ENCODE measurements around the gene TPM3.
"Not testable (repeated sequence)": the region's sequence is repeated elsewhere in the genome, so short reads cannot be mapped to it uniquely, and the experiment has no call there.

TPM3 gene

GRCh38 chr1:154191990-154192461 lies at the start of gene TPM3:
Gene TPM3 (minus strand): TSS chr1:154192100. CDS start chr1:154192018, 82 bp downstream.
- Histone ChIP-seq H3K27ac (peak within 1 kb of the TSS; percentile 71), H3K27me3 (no peaks in the 10 kb centered on the region), H3K4me3 (0 out of 2 replicates have a peak within 1 kb of the TSS, but pooled peaks have one; percentile 2), H3K4me1 (peaks cover 19% of the 10 kb centered on the region), H3K9ac (peak within 1 kb of the TSS; percentile 44; the same call in 1 of the 2 replicates), H3K36me3 (no peaks in the 10 kb centered on the region), H4K20me1 (no peaks in the 10 kb centered on the region), H3K9me3 (no peaks in the 10 kb centered on the region), H3K4me2 (peak within 1 kb of the TSS; percentile 73)
- no peak for TF ChIP-seq Cebpa-rat (IDR thresholded peaks at IDR 0.05)

DNA sequence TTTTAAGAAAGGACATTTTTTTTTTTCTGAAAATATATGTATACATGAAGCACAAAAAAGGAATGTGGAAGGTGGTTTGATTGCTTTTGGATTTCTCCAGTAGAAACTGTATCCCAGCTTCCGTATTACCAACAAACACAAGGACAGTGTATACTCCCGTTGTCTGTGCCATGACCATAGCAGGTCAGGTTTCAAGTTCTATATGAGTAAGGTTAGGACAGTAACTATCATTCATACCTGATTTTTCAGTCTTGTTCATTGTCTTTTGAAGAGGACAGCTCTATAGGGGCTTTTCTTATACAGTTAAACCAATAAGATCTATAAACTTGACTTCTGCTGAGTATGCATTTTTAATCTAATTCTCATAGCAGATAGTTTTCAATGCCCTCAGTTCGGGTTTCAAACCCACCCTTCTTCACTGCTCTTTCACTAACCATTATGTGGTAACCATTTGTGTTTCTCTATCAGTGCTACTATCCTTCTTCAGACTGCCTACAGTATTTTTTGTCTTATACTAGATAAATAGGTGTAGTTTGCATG lies 48.5 kb upstream of the TPM3 start:
- no peaks in the 10 kb centered on the region for H3K4me1 ChIP-seq

GRCh38 chr1:154239491-154239890 lies 47.6 kb upstream of the TPM3 start:
- peaks cover 100% of the 10 kb centered on the region for H4K20me1 ChIP-seq
- no peak for TF ChIP-seq Cebpa-rat (IDR thresholded peaks at IDR 0.05)

More for the DNA sequence above, 48.5 kb upstream of the TPM3 start:
- H3K27ac ChIP-seq: no peak overlapping the region
- H3K9me3 ChIP-seq: no peaks in the 10 kb centered on the region
- H3K4me3 ChIP-seq: no peak overlapping the region
- H3K9ac ChIP-seq: no peak overlapping the region
- no peaks in the 10 kb centered on the region for H3K27me3 ChIP-seq
- no peak overlapping the region for H3K4me2 ChIP-seq
- no peak for TF ChIP-seq Cebpa-rat (IDR thresholded peaks at IDR 0.05)
- H4K20me1 ChIP-seq: peaks cover 99% of the 10 kb centered on the region
- peaks cover 100% of the 10 kb centered on the region for H3K36me3 ChIP-seq

GRCh38 chr1:154237880-154238506 lies 46.1 kb upstream of the TPM3 start:
- H3K27ac ChIP-seq: no peak overlapping the region
- H3K9ac ChIP-seq: no peak overlapping the region
- H3K36me3 ChIP-seq: peaks cover 100% of the 10 kb centered on the region
- no peaks in the 10 kb centered on the region for H3K9me3 ChIP-seq
- peaks cover 100% of the 10 kb centered on the region for H4K20me1 ChIP-seq
- H3K27me3 ChIP-seq: no peaks in the 10 kb centered on the region
- H3K4me2 ChIP-seq: no peak overlapping the region
- TF ChIP-seq Cebpa-rat (IDR thresholded peaks at IDR 0.05): no peak
- no peak overlapping the region for H3K4me3 ChIP-seq
- H3K4me1 ChIP-seq: no peaks in the 10 kb centered on the region

More at GRCh38 chr1:154239491-154239890, 47.6 kb upstream of the TPM3 start:
- H3K9me3 ChIP-seq: no peaks in the 10 kb centered on the region
- no peak overlapping the region for H3K9ac ChIP-seq
- H3K4me1 ChIP-seq: no peaks in the 10 kb centered on the region
- H3K36me3 ChIP-seq: peaks cover 100% of the 10 kb centered on the region
- no peaks in the 10 kb centered on the region for H3K27me3 ChIP-seq
- no peak overlapping the region for H3K27ac ChIP-seq
- H3K4me2 ChIP-seq: no peak overlapping the region
- H3K4me3 ChIP-seq: no peak overlapping the region

DNA sequence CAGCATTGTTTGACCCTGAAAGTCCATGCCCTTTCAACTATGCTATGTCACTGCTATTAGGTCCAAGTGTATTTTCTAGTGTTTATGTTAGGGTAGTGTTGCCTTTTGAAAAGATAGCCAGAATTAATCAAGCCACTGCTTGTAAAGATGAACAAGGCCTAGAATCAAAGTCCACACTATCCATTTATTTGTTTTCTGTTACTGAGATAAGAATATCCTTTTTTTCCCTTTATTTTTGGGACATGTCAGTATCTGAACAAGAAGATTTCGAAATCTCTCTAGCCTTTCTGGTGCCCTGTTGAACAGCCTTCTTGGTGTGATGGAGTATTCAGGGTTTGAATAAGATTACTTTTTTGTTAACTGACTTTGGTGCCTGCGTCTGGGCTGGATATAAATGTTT lies 45.5 kb upstream of the TPM3 start:
- Histone ChIP-seq H3K4me3 (no peak overlapping the region), H3K9me3 (no peaks in the 10 kb centered on the region), H3K4me1 (no peaks in the 10 kb centered on the region), H3K36me3 (peaks cover 100% of the 10 kb centered on the region), H3K27ac (no peak overlapping the region), H4K20me1 (peaks cover 100% of the 10 kb centered on the region), H3K27me3 (no peaks in the 10 kb centered on the region), H3K4me2 (no peak overlapping the region), H3K9ac (no peak overlapping the region)
- TF ChIP-seq Cebpa-rat (IDR thresholded peaks at IDR 0.05): no peak

- Histone ChIP-seq H3K36me3 (peaks cover 100% of the 10 kb centered on the region), H4K20me1 (peaks cover 100% of the 10 kb centered on the region), H3K9ac (no peak overlapping the region), H3K9me3 (no peaks in the 10 kb centered on the region), H3K27me3 (no peaks in the 10 kb centered on the region), H3K4me2 (no peak overlapping the region), H3K4me3 (no peak overlapping the region), H3K27ac (no peak overlapping the region), H3K4me1 (no peaks in the 10 kb centered on the region)
- TF ChIP-seq Cebpa-rat (IDR thresholded peaks at IDR 0.05): no peak
Measured at GRCh38 chr1:154236855-154237254, 45.0 kb upstream of the TPM3 start.

DNA sequence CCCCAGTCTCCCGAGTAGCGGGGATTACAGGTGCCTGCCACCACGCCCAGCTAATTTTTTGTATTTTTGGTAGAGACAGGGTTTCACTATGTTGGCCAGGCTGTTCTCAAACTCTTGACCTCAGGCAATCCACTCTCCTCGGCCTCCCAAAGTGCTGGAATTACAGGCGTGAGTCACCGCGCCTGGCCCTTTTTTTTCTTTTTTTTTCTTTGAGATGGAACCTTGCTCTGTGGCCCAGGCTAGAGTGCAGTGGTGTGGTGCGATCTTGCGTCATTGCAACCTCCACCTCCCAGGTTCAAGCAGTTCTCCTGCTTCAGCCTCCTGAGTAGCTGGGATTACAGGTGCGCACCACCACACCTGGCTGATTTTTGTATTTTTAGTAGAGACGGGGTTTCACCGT lies 41.2 kb upstream of the TPM3 start:
- Histone ChIP-seq H3K36me3 (peaks cover 100% of the 10 kb centered on the region), H4K20me1 (peaks cover 100% of the 10 kb centered on the region)
- H3K4me2 ChIP-seq, H3K27ac ChIP-seq, H3K4me3 ChIP-seq, H3K27me3 ChIP-seq, H3K9ac ChIP-seq, H3K4me1 ChIP-seq, H3K9me3 ChIP-seq: not testable (repeated sequence)

- H3K9me3 ChIP-seq, H3K9ac ChIP-seq, H3K4me1 ChIP-seq, H3K27me3 ChIP-seq, H3K27ac ChIP-seq, H3K4me2 ChIP-seq, H3K4me3 ChIP-seq: not testable (repeated sequence)
- Histone ChIP-seq H3K36me3 (peaks cover 100% of the 10 kb centered on the region), H4K20me1 (peaks cover 100% of the 10 kb centered on the region)
Measured at GRCh38 chr1:154231112-154231511, 39.2 kb upstream of the TPM3 start.

DNA sequence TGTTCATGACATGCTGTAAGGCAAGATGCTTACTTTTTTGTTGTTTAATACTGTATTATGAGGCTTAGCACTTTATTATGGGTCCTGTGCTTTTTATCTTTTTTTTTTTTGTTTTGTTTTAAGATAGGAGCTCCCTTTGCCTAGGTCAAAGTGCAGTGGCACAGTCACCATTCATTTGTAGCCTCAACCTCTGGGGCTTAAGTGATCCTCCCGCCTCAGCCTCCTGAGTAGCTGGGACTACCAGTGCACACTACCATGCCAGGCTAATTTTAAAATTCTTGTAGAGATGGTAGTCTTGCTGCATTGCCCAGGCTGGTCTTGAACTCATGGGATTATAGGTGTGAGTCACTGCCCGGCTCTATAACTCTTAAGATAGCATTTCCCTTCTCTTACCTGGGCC lies 33.5 kb upstream of the TPM3 start:
- Histone ChIP-seq H3K27ac (no peak overlapping the region), H3K4me1 (peaks cover 27% of the 10 kb centered on the region), H3K27me3 (no peaks in the 10 kb centered on the region), H3K36me3 (peaks cover 63% of the 10 kb centered on the region), H3K4me3 (no peak overlapping the region), H3K9ac (no peak overlapping the region), H3K9me3 (no peaks in the 10 kb centered on the region), H4K20me1 (peaks cover 88% of the 10 kb centered on the region), H3K4me2 (no peak overlapping the region)
- no peak for TF ChIP-seq Cebpa-rat (IDR thresholded peaks at IDR 0.05)

- Histone ChIP-seq H3K9me3 (no peaks in the 10 kb centered on the region), H3K4me3 (no peak overlapping the region), H3K27me3 (no peaks in the 10 kb centered on the region), H3K27ac (no peak overlapping the region), H4K20me1 (peaks cover 76% of the 10 kb centered on the region), H3K9ac (no peak overlapping the region), H3K36me3 (peaks cover 52% of the 10 kb centered on the region), H3K4me1 (peaks cover 36% of the 10 kb centered on the region), H3K4me2 (peak overlapping the region; percentile 93)
- no peak for TF ChIP-seq Cebpa-rat (IDR thresholded peaks at IDR 0.05)
Measured at GRCh38 chr1:154223621-154224020, 31.7 kb upstream of the TPM3 start.

Measured in BLaER1 (cell line).